Upper lobe of left lung (tissue), 6 donors: ENCODE data around the gene TSC22D4. TPM values are rescaled to one million over a fixed set of nuclear protein-coding genes. Genes with fewer than 3 reads are reported as not detected.

Source experiments
- ATAC-seq, 2 donors: fragments of 200-7000 bp; cut with Tn5 transposase; one replicate each; pipeline ENCODE4 v1.9.1; 2022; ENCODE audit warnings: mild to moderate bottlenecking in 2 of 2, moderate library complexity in 2 of 2; ENCODE audit not compliant: low FRiP score in 2 of 2
- DNase-seq, 2 donors: peaks; one replicate each; pipeline ENCODE4 v3.0.0-alpha.2; 2019 to 2020
- H3K27ac ChIP-seq, 4 donors: fragments of 200-600 bp; sonication (generic); one replicate each; pipeline ENCODE4 v1.5.1; 2016 to 2019
- H3K27me3 ChIP-seq, 4 donors: fragments of 200-600 bp; sonication (generic); one replicate each; pipeline ENCODE4 v1.5.1; 2017 to 2019
- H3K36me3 ChIP-seq, 4 donors: fragments of 200-600 bp; sonication (generic); one replicate each; pipeline ENCODE4 v1.5.1; 2016 to 2019
- H3K4me1 ChIP-seq, 4 donors: fragments of 200-600 bp; sonication (generic); one replicate each; pipeline ENCODE4 v1.5.1; 2018 to 2019
- H3K4me3 ChIP-seq, 4 donors: fragments of 200-600 bp; sonication (generic); one replicate each; pipeline ENCODE4 v1.5.1; 2017 to 2019; ENCODE audit warnings: mild to moderate bottlenecking in 2 of 4, moderate library complexity in 1 of 4
- H3K9me3 ChIP-seq, 4 donors: fragments of 200-600 bp; sonication (generic); one replicate each; pipeline ENCODE4 v1.5.1; 2018 to 2019
- CTCF ChIP-seq, 6 experiments: fragments of 450-650 bp in 4 of 6; fragments of 200-600 bp in 2 of 6; sonication (generic) in 2 of 6; IDR thresholded peaks; one replicate each; pipeline ENCODE4 v1.5.1; 2016 to 2019; ENCODE audit warnings: antibody characterized with exemption in 6 of 6
- EP300 ChIP-seq, 4 donors: sonication (generic); formaldehyde crosslinking; IDR thresholded peaks; one replicate each; pipeline ENCODE4 v1.5.1; 2017; ENCODE audit warnings: antibody characterized with exemption in 4 of 4, control low read depth in 2 of 4
- POLR2A ChIP-seq, 4 donors: fragments of 450-650 bp; IDR thresholded peaks; one replicate each; pipeline ENCODE4 v1.5.1; 2016 to 2017; ENCODE audit warnings: antibody characterized with exemption in 4 of 4, mild to moderate bottlenecking in 2 of 4
- POLR2AphosphoS5 ChIP-seq, 2 donors: sonication (generic); formaldehyde crosslinking; IDR thresholded peaks; one replicate each; pipeline ENCODE4 v1.5.1; 2017; ENCODE audit warnings: antibody characterized with exemption in 2 of 2
- WGBS, 2 donors: methylation state at CpG; one replicate each; pipeline ENCODE4 v1.1.5; 2017 to 2018; 5-methylcytosine and 5-hydroxymethylcytosine counted together
- total RNA-seq, 6 donors: library from RNA; depleted of rRNA in 4 of 6; stranded (reverse); fragments of >200 nt in 4 of 6; gene quantifications; one replicate each; pipeline versions ENCODE4 v1.1.0 to v1.2.1, GENCODE V29; 2016 to 2021
- donor health status: DM: no; HTN: no; CAD: no; lungs with moderate emphysema.
- donor health status: DM: no; HTN: yes; CAD: no; lungs with severe emphysema.

Gene TSC22D4
- total RNA-seq, 6 donors from 2014 or later, result 25.7 to 91.2 (median 69.0) TPM

- H3K27me3 ChIP-seq, result no peaks in the 10 kb centered on the region
- H3K27ac ChIP-seq, result no peak overlapping the region
- no peaks in the 10 kb centered on the region for H3K9me3 ChIP-seq
- H3K36me3 ChIP-seq, result no peaks in the 10 kb centered on the region
- ATAC-seq (no peak), DNase-seq (no peak)
- H3K4me1 ChIP-seq, result peaks cover 11 to 12% (median 11%) of the 10 kb centered on the region in 4 donors
- TF ChIP-seq EP300 (IDR thresholded peaks at IDR 0.05) (no peak), POLR2A (IDR thresholded peaks at IDR 0.05) (no peak), POLR2AphosphoS5 (IDR thresholded peaks at IDR 0.05) (no peak), CTCF (IDR thresholded peaks at IDR 0.05) (no peak)
- H3K4me3 ChIP-seq, result no peak overlapping the region
- WGBS, 2 donors, result 67 to 83% methylated on average over 1 to 2 of the region's 10 CpGs
Observed at GRCh38 chr7:100489121-100489520, 10.1 kb upstream of the TSC22D4 start.

- 93 to 95% methylated on average over 23 to 41 of the region's 44 CpGs for WGBS, 2 donors
- Histone ChIP-seq H3K4me1 (peaks cover 5 to 12% (median 11%) of the 10 kb centered on the region in 4 donors), H3K27me3 (no peaks in the 10 kb centered on the region), H3K36me3 (no peaks in the 10 kb centered on the region), H3K27ac (no peak overlapping the region), H3K4me3 (no peak overlapping the region), H3K9me3 (no peaks in the 10 kb centered on the region)
- ATAC-seq, result no peak
- TF ChIP-seq POLR2AphosphoS5 (IDR thresholded peaks at IDR 0.05) (no peak), EP300 (IDR thresholded peaks at IDR 0.05) (no peak), CTCF (IDR thresholded peaks at IDR 0.05) (no peak), POLR2A (IDR thresholded peaks at IDR 0.05) (no peak)
- DNase-seq, result peak in 1 of 2 donors; percentile 78
Observed at GRCh38 chr7:100488333-100489095, 9.5 kb upstream of the TSC22D4 start.

- no peak for TF ChIP-seq POLR2AphosphoS5 (IDR thresholded peaks at IDR 0.05)
- no peak for TF ChIP-seq POLR2A (IDR thresholded peaks at IDR 0.05)
- no peak for TF ChIP-seq EP300 (IDR thresholded peaks at IDR 0.05)
- TF ChIP-seq CTCF (IDR thresholded peaks at IDR 0.05), result no peak
- H3K4me3 ChIP-seq, result no peak overlapping the region
- H3K27ac ChIP-seq, result no peak overlapping the region
- H3K9me3 ChIP-seq, result no peaks in the 10 kb centered on the region
- no peaks in the 10 kb centered on the region for H3K27me3 ChIP-seq
- 82 to 86% methylated on average over 18 to 28 of the region's 30 CpGs for WGBS, 2 donors
- ATAC-seq (no peak), DNase-seq (peak in 1 of 2 donors; percentile 84)
- H3K36me3 ChIP-seq, result no peaks in the 10 kb centered on the region
- H3K4me1 ChIP-seq, result peaks cover 6 to 17% (median 13%) of the 10 kb centered on the region in 4 donors
Observed at GRCh38 chr7:100486753-100487446, 7.9 kb upstream of the TSC22D4 start.

- DNase-seq (no peak), ATAC-seq (no peak)
- Histone ChIP-seq H3K27me3 (no peaks in the 10 kb centered on the region), H3K4me3 (no peak overlapping the region), H3K36me3 (no peaks in the 10 kb centered on the region), H3K4me1 (peaks cover 6 to 17% (median 13%) of the 10 kb centered on the region in 4 donors), H3K27ac (no peak overlapping the region), H3K9me3 (no peaks in the 10 kb centered on the region)
- TF ChIP-seq CTCF (IDR thresholded peaks at IDR 0.05), result no peak
- TF ChIP-seq POLR2AphosphoS5 (IDR thresholded peaks at IDR 0.05), result no peak
- TF ChIP-seq POLR2A (IDR thresholded peaks at IDR 0.05), result no peak
- TF ChIP-seq EP300 (IDR thresholded peaks at IDR 0.05), result no peak
- 91 to 93% methylated on average over 4 to 5 of the region's 5 CpGs for WGBS, 2 donors
Observed at GRCh38 chr7:100486111-100486636, 7.2 kb upstream of the TSC22D4 start.
